NOMO-1 treated with DMSO at 0.1 percent for 48 hours (cell line): ENCODE measurements around the gene TMEM200B.
"Not testable (repeated sequence)": the region's sequence is repeated elsewhere in the genome, so short reads cannot be mapped to it uniquely, and the experiment has no call there.

Experiments
- DNase-seq: peaks from one replicate; lab custom pipeline; 2025; ENCODE audit not compliant: unreplicated experiment; lab: John Stamatoyannopoulos, UW

The TMEM200B gene

GRCh38 chr1:29123887-29124365, at the start of gene TMEM200B:
Gene TMEM200B, minus strand, starts transcription at chr1:29123903. Its CDS starts 2,075 bp downstream, at chr1:29121828.
- no peak for DNase-seq

- no peak for DNase-seq
These were observed 48.8 kb upstream of the TMEM200B start for GRCh38 chr1:29172415-29172939.

DNA sequence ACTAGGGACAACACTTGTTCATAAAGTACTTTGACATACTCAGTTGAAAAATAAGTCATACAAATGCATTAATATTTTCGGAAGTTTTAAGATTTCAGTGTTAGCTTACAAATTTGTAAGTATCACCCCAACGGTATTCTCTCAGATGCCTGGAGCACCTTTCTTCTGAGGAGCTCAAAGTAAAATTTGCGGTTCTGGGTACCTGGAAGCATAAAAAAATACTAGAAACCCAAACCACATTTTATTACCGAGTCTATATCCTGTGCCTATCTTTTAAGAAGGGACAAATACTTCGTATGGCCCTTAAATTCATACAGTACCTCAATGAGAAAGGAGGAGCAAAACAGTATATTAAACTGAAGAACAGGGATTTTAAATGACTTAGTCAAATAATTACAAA, 47.8 kb upstream of the TMEM200B start:
- no peak for DNase-seq

DNA sequence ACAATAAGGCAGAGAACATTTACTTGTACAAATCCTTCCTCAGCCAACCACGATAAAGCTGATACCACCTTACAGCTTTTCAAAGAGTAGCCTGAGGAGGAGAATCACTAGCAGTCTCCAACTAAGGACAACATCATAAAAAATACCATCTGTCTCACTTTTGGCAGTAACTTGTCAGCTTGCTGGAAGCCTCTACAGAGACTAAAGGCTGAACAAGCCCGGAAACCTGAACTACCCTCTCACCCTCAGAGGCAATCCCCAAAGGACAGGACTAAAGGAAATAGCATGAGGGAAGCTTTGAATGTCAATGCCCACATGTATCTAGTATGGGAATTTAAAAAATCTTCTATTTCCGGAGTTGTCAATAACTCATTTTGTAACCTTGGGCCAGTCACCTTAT, 47.4 kb upstream of the TMEM200B start:
- DNase-seq: no peak

- DNase-seq: no peak
These were observed 46.3 kb upstream of the TMEM200B start for GRCh38 chr1:29169976-29170375.

- DNase-seq: no peak
These were observed 44.2 kb upstream of the TMEM200B start for GRCh38 chr1:29167904-29168303.

- no peak for DNase-seq
These were observed 42.7 kb upstream of the TMEM200B start for GRCh38 chr1:29166291-29166878.

- DNase-seq: no peak
These were observed 40.9 kb upstream of the TMEM200B start for GRCh38 chr1:29164588-29164987.

- DNase-seq: no peak
These were observed 38.9 kb upstream of the TMEM200B start for GRCh38 chr1:29162476-29163138.

DNA sequence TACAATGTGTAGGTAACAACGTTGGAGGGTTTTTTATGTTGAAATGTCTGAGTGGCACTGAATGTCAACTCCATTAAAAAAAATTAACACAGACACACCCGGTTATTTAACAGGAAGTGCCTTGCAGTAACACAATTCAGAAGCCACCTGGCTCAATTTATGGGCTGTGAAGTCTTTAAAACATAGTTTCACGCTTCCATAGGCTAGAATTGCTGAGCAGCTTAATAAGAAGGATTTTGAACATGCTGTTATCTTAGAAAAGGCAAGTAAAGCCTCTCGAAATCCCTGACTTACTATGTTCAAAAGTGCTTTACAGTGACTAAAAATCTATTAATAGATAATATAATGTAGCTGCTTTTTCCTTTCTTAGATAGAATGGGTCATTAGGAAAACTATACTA, 38.3 kb upstream of the TMEM200B start:
- no peak for DNase-seq

- no peak for DNase-seq
These were observed 36.1 kb upstream of the TMEM200B start for GRCh38 chr1:29159773-29160172.

DNA sequence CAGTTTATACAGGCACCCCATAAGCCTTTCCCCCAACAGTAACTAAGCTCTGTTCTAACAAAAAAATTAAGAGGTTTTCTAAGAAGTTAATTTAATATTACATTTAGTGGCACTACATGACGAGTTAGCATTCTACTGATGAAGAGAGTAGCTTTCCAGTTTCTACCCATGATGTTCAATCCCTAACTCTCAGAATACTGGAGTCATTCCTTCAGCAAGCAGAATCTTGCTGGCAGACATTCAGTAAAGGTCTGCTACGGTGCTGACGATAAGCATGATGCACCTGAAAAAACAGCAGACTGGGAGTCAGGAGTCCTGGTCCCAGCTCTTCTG, 33.5 kb upstream of the TMEM200B start:
- DNase-seq: no peak

DNA sequence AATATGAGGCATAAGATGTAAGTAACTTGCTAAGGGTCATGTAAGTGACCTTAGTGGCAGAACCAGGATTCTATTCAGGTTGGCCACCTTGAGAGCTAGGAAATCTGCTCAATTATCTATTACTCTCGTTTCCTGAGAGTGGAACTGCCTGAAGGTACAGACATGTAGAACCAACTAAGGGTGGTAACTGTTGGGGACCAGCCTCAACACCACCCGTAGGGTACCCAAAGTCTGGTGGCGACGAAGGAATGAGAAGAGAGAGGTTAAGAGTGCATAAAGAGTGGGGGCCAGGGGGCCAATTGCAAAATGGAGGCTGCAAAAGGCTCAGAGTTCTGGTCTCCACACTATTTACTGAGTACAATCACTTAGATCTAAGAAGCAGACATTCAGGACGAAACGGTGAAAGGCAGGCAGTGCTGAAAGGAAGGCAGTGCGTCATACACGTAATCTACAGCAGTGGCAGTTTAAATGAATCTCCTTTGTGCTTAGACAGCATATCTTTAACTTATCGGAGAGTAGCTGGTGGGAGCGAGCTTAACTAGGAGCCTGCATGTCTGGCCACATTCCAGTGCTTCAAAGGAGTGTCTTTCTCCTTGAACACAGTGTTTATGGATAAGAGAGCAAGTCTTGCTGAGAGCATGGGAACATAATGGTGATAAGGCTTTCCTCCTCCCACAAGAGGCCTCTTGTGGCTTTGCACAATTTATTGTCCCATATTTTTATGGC, 33.0 kb upstream of the TMEM200B start:
- no peak for DNase-seq

DNA sequence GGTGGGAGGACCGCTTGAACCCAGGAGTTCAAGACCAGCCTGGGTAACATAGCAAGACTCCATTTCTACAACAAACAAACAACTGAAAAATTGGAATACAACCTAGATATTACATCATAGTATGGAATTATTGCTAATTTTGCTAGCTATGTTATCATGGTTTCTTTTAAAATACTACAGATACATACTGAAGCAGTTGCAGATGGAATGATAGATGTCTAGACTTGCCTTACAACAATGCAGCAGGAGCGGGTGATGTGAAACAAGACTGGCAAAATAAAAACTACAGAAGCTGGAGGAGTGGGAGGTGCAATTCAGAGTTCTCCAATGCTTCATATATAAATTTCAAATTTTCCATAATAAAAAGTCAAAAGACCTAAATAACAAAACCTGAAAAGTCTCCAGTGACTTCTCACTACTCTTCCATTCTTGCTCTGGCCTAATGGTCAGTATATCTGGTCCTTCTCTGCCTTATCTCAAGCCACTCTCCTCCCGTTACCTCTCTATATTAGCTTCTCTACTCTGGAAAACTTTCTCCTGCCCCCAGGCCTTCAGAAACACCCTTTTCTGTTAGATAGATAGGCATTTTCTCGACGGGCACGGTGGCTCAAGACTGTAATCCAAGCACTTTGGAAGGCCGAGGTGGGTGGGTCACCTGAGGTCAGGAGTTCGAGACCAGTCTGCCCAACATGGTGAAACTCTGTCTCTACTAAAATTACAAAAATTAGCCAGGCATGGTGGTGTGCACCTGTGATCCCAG, 28.5 kb upstream of the TMEM200B start:
- DNase-seq: no peak

DNA sequence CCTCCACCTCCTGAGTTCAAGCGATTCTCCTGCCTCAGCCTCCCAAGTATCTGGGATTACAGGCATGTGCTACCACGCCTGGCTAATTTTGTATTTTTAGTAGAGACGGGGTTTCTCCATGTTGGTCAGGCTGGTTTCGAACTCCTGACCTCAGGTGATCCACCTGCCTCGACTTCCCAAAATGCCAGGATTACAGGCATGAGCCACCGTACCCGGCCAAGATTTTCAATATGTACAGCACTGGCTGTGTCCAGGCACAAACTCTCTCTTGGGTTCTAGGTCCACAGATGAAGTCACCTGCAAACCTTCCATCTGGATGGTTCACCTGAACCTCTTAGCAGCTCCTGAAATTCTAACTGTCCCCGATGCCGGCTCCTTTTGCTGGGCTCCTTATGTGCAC, 26.6 kb upstream of the TMEM200B start:
- DNase-seq: not testable (repeated sequence)

- no peak for DNase-seq
These were observed 25.2 kb upstream of the TMEM200B start for GRCh38 chr1:29148656-29149491.

- no peak for DNase-seq
These were observed 22.2 kb upstream of the TMEM200B start for GRCh38 chr1:29145739-29146437.

- no peak for DNase-seq
These were observed 20.5 kb upstream of the TMEM200B start for GRCh38 chr1:29144178-29144577.

GRCh38 chr1:29142714-29143113, 19.0 kb upstream of the TMEM200B start:
- DNase-seq: no peak

- no peak for DNase-seq
These were observed 12.8 kb upstream of the TMEM200B start for GRCh38 chr1:29136391-29136915.
